Gastroesophageal sphincter (tissue), 3 donors: ENCODE results near the gene MIPOL1.

Source experiments
- POLR2A ChIP-seq, 2 donors: fragments of 450-650 bp; IDR thresholded peaks; one replicate each; pipeline ENCODE4 v1.6.1; 2017; ENCODE audit warnings: antibody characterized with exemption in 2 of 2, mild to moderate bottlenecking in 2 of 2, moderate library complexity in 1 of 2
- POLR2AphosphoS5 ChIP-seq: sonication (generic); formaldehyde crosslinking; IDR thresholded peaks from one replicate; pipeline ENCODE4 v1.6.1; 2017; ENCODE audit warnings: antibody characterized with exemption
- TF ChIP-seq, protein P1 (sequence below), 4 experiments: fragments of 200-600 bp in 2 of 4; fragments of 450-650 bp in 2 of 4; sonication (generic) in 1 of 4; IDR thresholded peaks; one replicate each; pipeline ENCODE4 v1.5.1; 2017 to 2019; ENCODE audit warnings: antibody characterized with exemption in 4 of 4, mild to moderate bottlenecking in 2 of 4, moderate library complexity in 2 of 4

DNA sequence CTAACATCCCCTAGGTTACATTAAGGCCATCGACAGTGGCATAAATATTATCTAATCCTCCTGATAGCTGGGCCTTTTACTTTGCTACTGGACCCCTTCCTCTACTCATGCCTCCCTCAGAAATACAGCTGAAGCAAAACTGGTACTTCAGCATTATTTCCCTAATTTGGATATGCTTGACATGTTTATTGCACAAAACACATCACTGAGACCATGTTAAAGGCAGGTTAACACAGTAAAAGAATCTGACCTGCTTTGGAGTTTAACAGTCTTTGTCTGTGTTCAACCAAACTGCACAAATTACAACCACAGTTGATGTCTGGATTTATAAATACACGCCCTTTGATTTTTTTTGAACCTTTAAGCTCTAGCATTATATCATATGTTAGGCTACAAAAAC, 240.7 kb downstream of the MIPOL1 start:
- TF ChIP-seq, protein P1, sequence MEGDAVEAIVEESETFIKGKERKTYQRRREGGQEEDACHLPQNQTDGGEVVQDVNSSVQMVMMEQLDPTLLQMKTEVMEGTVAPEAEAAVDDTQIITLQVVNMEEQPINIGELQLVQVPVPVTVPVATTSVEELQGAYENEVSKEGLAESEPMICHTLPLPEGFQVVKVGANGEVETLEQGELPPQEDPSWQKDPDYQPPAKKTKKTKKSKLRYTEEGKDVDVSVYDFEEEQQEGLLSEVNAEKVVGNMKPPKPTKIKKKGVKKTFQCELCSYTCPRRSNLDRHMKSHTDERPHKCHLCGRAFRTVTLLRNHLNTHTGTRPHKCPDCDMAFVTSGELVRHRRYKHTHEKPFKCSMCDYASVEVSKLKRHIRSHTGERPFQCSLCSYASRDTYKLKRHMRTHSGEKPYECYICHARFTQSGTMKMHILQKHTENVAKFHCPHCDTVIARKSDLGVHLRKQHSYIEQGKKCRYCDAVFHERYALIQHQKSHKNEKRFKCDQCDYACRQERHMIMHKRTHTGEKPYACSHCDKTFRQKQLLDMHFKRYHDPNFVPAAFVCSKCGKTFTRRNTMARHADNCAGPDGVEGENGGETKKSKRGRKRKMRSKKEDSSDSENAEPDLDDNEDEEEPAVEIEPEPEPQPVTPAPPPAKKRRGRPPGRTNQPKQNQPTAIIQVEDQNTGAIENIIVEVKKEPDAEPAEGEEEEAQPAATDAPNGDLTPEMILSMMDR (IDR thresholded peaks at IDR 0.05) = no peak
- TF ChIP-seq POLR2A (IDR thresholded peaks at IDR 0.05) (no peak), POLR2AphosphoS5 (no peak)
